B cell (primary cell): ENCODE data around the gene DNAJA3. TPM values are rescaled to one million over a fixed set of nuclear protein-coding genes. Genes with fewer than 3 reads are reported as not detected.
"Not testable (repeated sequence)": the region's sequence is repeated elsewhere in the genome, so short reads cannot be mapped to it uniquely, and the experiment has no call there.

Experiments used
- ATAC-seq: fragments of 200-7000 bp; cut with Tn5 transposase; one replicate; pipeline ENCODE4 v1.10.0; 2021; ENCODE audit warnings: low read depth, mild to moderate bottlenecking, moderate number of reproducible peaks, moderate library complexity
- CTCF ChIA-PET: fragments of 350-600 bp; sonication (Branson Sonifier 250); formaldehyde crosslinking; loops from one replicate; lab custom pipeline; 2021; ENCODE audit warnings: antibody characterized with exemption, inconsistent platforms; lab: Charles Lee
- POLR2A ChIA-PET: fragments of 350-600 bp; sonication (Branson Sonifier 250); formaldehyde crosslinking; loops from one replicate; lab custom pipeline; 2021; ENCODE audit warnings: antibody characterized with exemption; lab: Charles Lee
- DNase-seq: peaks from one replicate; pipeline ENCODE4 v3.0.0; 2013
- H2AFZ ChIP-seq: 2 replicates; pipeline ENCODE4 v1.6.1; 2012; ENCODE audit warnings: mild to moderate bottlenecking, low read depth, low read length; ENCODE audit not compliant: insufficient read depth, poor library complexity, severe bottlenecking
- H3K27ac ChIP-seq, 2 donors: 1 replicate in 1 of 2; 2 replicates in 1 of 2; pipeline ENCODE4 v1.5.1; 2012 to 2013; ENCODE audit warnings: low read length in 2 of 2, mild to moderate bottlenecking in 2 of 2, moderate library complexity in 1 of 2
- H3K27me3 ChIP-seq, 4 experiments: fragments of 200-600 bp in 1 of 4; sonication (generic) in 1 of 4; replicated peaks in 1 of 4; 1 replicate in 2 of 4; 2 replicates in 2 of 4; pipeline versions ENCODE4 v1.6.1 to v1.7.0; 2013 to 2016; ENCODE audit warnings: low read length in 3 of 4, mild to moderate bottlenecking in 2 of 4, mixed read lengths in 1 of 4, moderate library complexity in 1 of 4; ENCODE audit not compliant: insufficient read depth in 4 of 4, control insufficient read depth in 3 of 4; ENCODE audit errors: control extremely low read depth in 1 of 4
- H3K36me3 ChIP-seq, 2 experiments: replicated peaks in 1 of 2; 1 replicate in 1 of 2; 2 replicates in 1 of 2; pipeline versions ENCODE4 v1.6.1 to v1.7.1; 2013; ENCODE audit warnings: low read length in 1 of 2; ENCODE audit not compliant: insufficient read depth in 2 of 2, control insufficient read depth in 1 of 2; ENCODE audit errors: control extremely low read depth in 1 of 2, extremely low read depth in 1 of 2
- H3K4me1 ChIP-seq, 2 donors: fragments of 200-600 bp in 1 of 2; sonication (generic) in 1 of 2; 1 replicate in 1 of 2; 2 replicates in 1 of 2; pipeline versions ENCODE4 v1.5.1 to v1.6.1; 2013 to 2017; ENCODE audit warnings: low read length in 2 of 2; ENCODE audit not compliant: control insufficient read depth in 2 of 2, insufficient read depth in 2 of 2
- H3K4me2 ChIP-seq: replicated peaks from 2 replicates; pipeline ENCODE3; 2012; ENCODE audit warnings: mild to moderate bottlenecking, low read depth, low read length; ENCODE audit not compliant: poor library complexity, severe bottlenecking
- H3K4me3 ChIP-seq, 5 experiments: fragments of 200-600 bp in 1 of 5; sonication (generic) in 1 of 5; 1 replicate in 3 of 5; 2 replicates in 2 of 5; pipeline versions ENCODE4 v1.5.1 to v1.7.0; 2011 to 2016; ENCODE audit warnings: low read length in 4 of 5, mild to moderate bottlenecking in 4 of 5, low read depth in 2 of 5, control low read depth in 1 of 5, moderate library complexity in 1 of 5; ENCODE audit not compliant: insufficient read depth in 1 of 5; ENCODE audit errors: control extremely low read depth in 1 of 5, extremely low read depth in 1 of 5
- H3K79me2 ChIP-seq: fragments of 200-600 bp; sonication (generic); one replicate; pipeline ENCODE4 v1.6.0; 2016; ENCODE audit warnings: low read length; ENCODE audit not compliant: control insufficient read depth, insufficient read depth
- H3K9ac ChIP-seq: fragments of 200-600 bp; sonication (generic); 2 replicates; pipeline ENCODE4 v1.6.1; 2017; ENCODE audit warnings: mild to moderate bottlenecking, low read length, moderate library complexity
- H3K9me3 ChIP-seq, 3 donors: one replicate each; pipeline versions ENCODE4 v1.6.1 to v1.7.1; 2013; ENCODE audit warnings: low read length in 2 of 3; ENCODE audit not compliant: control insufficient read depth in 2 of 3, insufficient read depth in 1 of 3; ENCODE audit errors: control extremely low read depth in 1 of 3
- H4K20me1 ChIP-seq: 2 replicates; pipeline ENCODE4 v1.6.0; 2012; ENCODE audit warnings: mild to moderate bottlenecking, low read length; ENCODE audit not compliant: insufficient read depth, control insufficient read depth, poor library complexity, severe bottlenecking
- H3K27ac Mint-ChIP-seq: one replicate; pipeline ENCODE4 v1.8.0; 2021; ENCODE audit warnings: mixed read lengths
- H3K27me3 Mint-ChIP-seq: one replicate; pipeline ENCODE4 v1.8.0; 2021; ENCODE audit warnings: mixed read lengths
- H3K4me1 Mint-ChIP-seq: one replicate; pipeline ENCODE4 v1.8.0; 2021; ENCODE audit warnings: mixed read lengths
- H3K4me3 Mint-ChIP-seq: one replicate; pipeline ENCODE4 v1.8.0; 2021; ENCODE audit warnings: mixed read lengths
- H3K9me3 Mint-ChIP-seq: one replicate; pipeline ENCODE4 v1.8.0; 2022; ENCODE audit warnings: mixed read lengths; ENCODE audit not compliant: insufficient read depth
- CTCF ChIP-seq: fragments of 200-600 bp; IDR thresholded peaks from one replicate; pipeline ENCODE4 v1.8.0; 2022; ENCODE audit warnings: antibody characterized with exemption, mild to moderate bottlenecking
- EZH2 ChIP-seq: IDR thresholded peaks from 2 replicates; pipeline ENCODE4 v1.6.1; 2012; ENCODE audit warnings: borderline replicate concordance, low read depth, mild to moderate bottlenecking, moderate library complexity, low read length; ENCODE audit not compliant: insufficient read depth, poor library complexity, severe bottlenecking
- WGBS: methylation state at CpG from one replicate; pipeline ENCODE4 v1.1.5; 2013; ENCODE audit warnings: missing lambda C conversion rate; ENCODE audit not compliant: insufficient coverage; 5-methylcytosine and 5-hydroxymethylcytosine counted together
- intact Hi-C: fragments of 100-400 bp; cut with micrococcal nuclease; formaldehyde crosslinking; loops from one replicate; pipeline ENCODE4 v1.10.0; 2022
- polyA plus RNA-seq: library from polyadenylated mRNA; depleted of rRNA; stranded (reverse); fragments of >200 nt; gene quantifications from 2 replicates; pipeline ENCODE4 v1.2.3, GENCODE V29; 2012
- total RNA-seq, 2 donors: library from RNA; stranded (reverse); fragments of 120-200 nt in 1 of 2; gene quantifications; 1 replicate in 1 of 2; 2 replicates in 1 of 2; pipeline versions ENCODE4 v1.2.3 to v1.2.4, GENCODE V29; 2013 to 2022

The DNAJA3 gene
- total and polyA plus RNA-seq, 2 donors (not counting 1 experiment from before 2014, with no cell fraction given) = 59.3 to 67.7 TPM

DNA sequence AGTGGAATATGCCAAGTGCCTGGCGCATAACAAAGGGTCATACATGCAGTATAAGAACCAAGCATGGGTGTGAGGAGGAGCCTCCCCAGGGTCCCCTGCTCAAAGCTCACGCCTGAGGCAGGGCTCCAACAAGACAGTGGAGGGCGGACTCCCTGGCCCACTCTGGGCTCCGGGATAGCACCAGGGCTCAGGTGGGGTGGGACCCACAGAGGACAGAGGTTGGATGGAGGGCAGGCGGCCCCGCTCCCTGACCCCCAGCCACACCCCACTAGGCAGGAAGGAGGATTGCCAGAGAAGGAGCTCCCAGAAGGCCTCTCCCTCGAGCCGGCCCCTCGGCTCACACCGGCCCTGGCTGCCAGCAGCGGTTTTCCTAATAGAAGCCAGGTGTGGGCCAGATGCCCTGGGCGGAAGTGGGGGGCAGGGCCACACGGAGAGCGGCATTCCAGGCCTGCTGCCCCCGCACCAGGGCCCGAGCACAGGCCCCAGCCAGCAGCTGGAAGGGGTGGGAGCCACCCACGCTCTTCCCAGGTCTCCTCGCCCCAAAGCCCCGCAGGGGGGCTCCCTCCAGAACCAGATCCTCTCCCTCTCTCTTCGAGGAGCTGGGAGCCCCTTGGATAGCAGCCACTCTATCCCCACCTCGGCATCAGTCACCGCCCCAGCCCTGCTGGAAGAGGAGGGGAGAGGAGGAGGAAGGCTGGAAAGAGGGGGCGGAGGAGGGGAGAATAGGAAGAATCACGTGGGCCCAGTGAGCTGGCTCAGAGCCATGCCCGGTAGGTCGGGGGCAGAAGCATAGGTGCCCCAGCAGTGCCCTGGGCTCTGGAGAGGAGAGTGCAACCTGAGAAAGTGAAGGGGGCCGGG lies 33.1 kb upstream of the DNAJA3 start:
- peaks cover 60% of the 10 kb centered on the region for H3K79me2 ChIP-seq
- 97% methylated on average over 17 of the region's 27 CpGs for WGBS
- H3K36me3 ChIP-seq = peaks cover 5 to 81% of the 10 kb centered on the region in 2 experiments
- H3K27me3 Mint-ChIP-seq = no peaks in the 10 kb centered on the region
- no peak overlapping the region for H3K4me3 ChIP-seq
- CTCF ChIA-PET = interaction anchor here (2.3 to 3.3 kb wide), 3 partner anchors 10 to 34 kb away, joined by 8 to 27 read pairs (median 16); no protein-coding TSS in a partner anchor
- DNase-seq (no peak), ATAC-seq (no peak)
- H3K9ac ChIP-seq = no peak overlapping the region
- no peak overlapping the region for H2AFZ ChIP-seq
- no peaks in the 10 kb centered on the region for H3K27me3 ChIP-seq
- H3K27ac Mint-ChIP-seq = no peak overlapping the region
- no peak overlapping the region for H3K4me3 Mint-ChIP-seq
- POLR2A ChIA-PET = no interaction called here
- H3K9me3 ChIP-seq = no peaks in the 10 kb centered on the region
- peaks cover 96% of the 10 kb centered on the region for H4K20me1 ChIP-seq
- TF ChIP-seq CTCF (no peak), EZH2 (no peak)
- no peak overlapping the region for H3K27ac ChIP-seq
- no peaks in the 10 kb centered on the region for H3K9me3 Mint-ChIP-seq
- H3K4me1 ChIP-seq = no peaks in the 10 kb centered on the region
- no peaks in the 10 kb centered on the region for H3K4me1 Mint-ChIP-seq
- no peak overlapping the region for H3K4me2 ChIP-seq
- intact Hi-C loops = no loop called here

- POLR2A ChIA-PET = no interaction called here
- Mint-ChIP-seq H3K4me3 (no peak overlapping the region), H3K4me1 (no peaks in the 10 kb centered on the region), H3K9me3 (no peaks in the 10 kb centered on the region), H3K27ac (no peak overlapping the region), H3K27me3 (no peaks in the 10 kb centered on the region)
- Histone ChIP-seq H3K9me3 (no peaks in the 10 kb centered on the region), H3K79me2 (peaks cover 60% of the 10 kb centered on the region), H3K4me2 (no peak overlapping the region), H3K27ac (no peak overlapping the region), H3K4me3 (no peak overlapping the region), H3K4me1 (no peaks in the 10 kb centered on the region), H2AFZ (no peak overlapping the region), H4K20me1 (peaks cover 96% of the 10 kb centered on the region), H3K9ac (no peak overlapping the region), H3K36me3 (peaks cover 5 to 75% of the 10 kb centered on the region in 2 experiments), H3K27me3 (no peaks in the 10 kb centered on the region)
- no peak for TF ChIP-seq CTCF
- no peak for TF ChIP-seq EZH2
- CTCF ChIA-PET = interaction anchor here (2.3 to 3.0 kb wide), 2 partner anchors 10 to 34 kb away, joined by 8 to 16 read pairs; no protein-coding TSS in a partner anchor
- intact Hi-C loops = no loop called here
- DNase-seq (no peak), ATAC-seq (no peak)
- WGBS = 95% methylated on average over 6 of the region's 6 CpGs
Observed at GRCh38 chr16:4393240-4393600, 32.4 kb upstream of the DNAJA3 start.

DNA sequence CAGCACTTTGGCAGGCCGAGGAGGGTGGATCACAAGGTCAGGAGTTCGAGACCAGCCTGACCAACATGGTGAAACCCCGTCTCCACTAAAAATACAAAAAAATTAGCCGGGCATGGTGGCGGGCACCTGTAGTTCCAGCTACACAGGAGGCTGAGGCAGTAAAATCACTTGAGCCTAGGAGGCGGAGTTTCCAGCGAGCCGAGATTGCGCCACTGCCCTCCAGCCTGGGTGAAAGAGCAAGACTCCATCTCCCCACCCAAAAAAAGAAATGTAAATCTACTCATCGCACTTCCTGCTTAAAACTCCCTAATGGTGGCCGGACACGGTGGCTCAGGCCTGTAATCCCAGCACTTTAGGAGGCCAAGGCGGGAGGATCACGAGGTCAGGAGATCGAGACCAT lies 31.8 kb upstream of the DNAJA3 start:
- DNase-seq, H3K4me1 Mint-ChIP-seq, H3K4me2 ChIP-seq, H3K4me3 Mint-ChIP-seq, H2AFZ ChIP-seq, intact Hi-C loops, H3K27ac Mint-ChIP-seq, H3K9me3 ChIP-seq, H3K4me1 ChIP-seq, ATAC-seq, H3K27me3 Mint-ChIP-seq, H3K9me3 Mint-ChIP-seq, H3K27me3 ChIP-seq, H3K27ac ChIP-seq, H3K9ac ChIP-seq, H3K4me3 ChIP-seq: not testable (repeated sequence)
- POLR2A ChIA-PET = interaction anchor here (0.6 kb wide), 1 partner anchor 67 kb away, joined by 3 read pairs; no protein-coding TSS in a partner anchor
- peaks cover 5 to 73% of the 10 kb centered on the region in 2 experiments for H3K36me3 ChIP-seq
- WGBS = 95% methylated on average over 7 of the region's 15 CpGs
- H3K79me2 ChIP-seq = peaks cover 56% of the 10 kb centered on the region
- CTCF ChIA-PET = interaction anchor here (2.3 to 3.0 kb wide), 2 partner anchors 9 to 35 kb away, joined by 8 to 16 read pairs; no protein-coding TSS in a partner anchor
- peaks cover 94% of the 10 kb centered on the region for H4K20me1 ChIP-seq
